Brain microvascular endothelial cell (primary cell): Measurements from ENCODE around the gene DGKQ.

Experiments used
- DNase-seq: peaks from one replicate; pipeline ENCODE4 v3.0.0-alpha.2; 2020
- H3K27ac ChIP-seq: fragments of 250-450 bp; sonication (Bioruptor Pico); 2 replicates; pipeline ENCODE4 v1.5.1; 2020; ENCODE audit warnings: mild to moderate bottlenecking, moderate library complexity
- H3K27me3 ChIP-seq: fragments of 250-450 bp; sonication (Bioruptor Pico); replicated peaks from 2 replicates; pipeline ENCODE4 v1.5.1; 2020; ENCODE audit warnings: mild to moderate bottlenecking
- H3K36me3 ChIP-seq: fragments of 250-450 bp; sonication (Bioruptor Pico); replicated peaks from 2 replicates; pipeline ENCODE4 v1.5.1; 2020; ENCODE audit warnings: mild to moderate bottlenecking
- H3K4me3 ChIP-seq: 2 replicates; pipeline ENCODE4 v1.5.1; 2011; ENCODE audit warnings: low read depth, mild to moderate bottlenecking, control low read depth, low read length, moderate library complexity
- in situ Hi-C: cut with HindIII; loops from 2 replicates; pipeline ENCODE4 v1.10.0; 2017; ENCODE audit warnings: low sequenced_read_pairs, low pct_ligation_motif_present
- TF ChIP-seq, protein P1 (sequence below): IDR thresholded peaks from 2 replicates; pipeline ENCODE4 v1.5.1; 2011; ENCODE audit warnings: low read depth, mild to moderate bottlenecking, moderate library complexity, low read length, control low read depth, inconsistent platforms; ENCODE audit errors: missing control alignments

DGKQ gene

DNA sequence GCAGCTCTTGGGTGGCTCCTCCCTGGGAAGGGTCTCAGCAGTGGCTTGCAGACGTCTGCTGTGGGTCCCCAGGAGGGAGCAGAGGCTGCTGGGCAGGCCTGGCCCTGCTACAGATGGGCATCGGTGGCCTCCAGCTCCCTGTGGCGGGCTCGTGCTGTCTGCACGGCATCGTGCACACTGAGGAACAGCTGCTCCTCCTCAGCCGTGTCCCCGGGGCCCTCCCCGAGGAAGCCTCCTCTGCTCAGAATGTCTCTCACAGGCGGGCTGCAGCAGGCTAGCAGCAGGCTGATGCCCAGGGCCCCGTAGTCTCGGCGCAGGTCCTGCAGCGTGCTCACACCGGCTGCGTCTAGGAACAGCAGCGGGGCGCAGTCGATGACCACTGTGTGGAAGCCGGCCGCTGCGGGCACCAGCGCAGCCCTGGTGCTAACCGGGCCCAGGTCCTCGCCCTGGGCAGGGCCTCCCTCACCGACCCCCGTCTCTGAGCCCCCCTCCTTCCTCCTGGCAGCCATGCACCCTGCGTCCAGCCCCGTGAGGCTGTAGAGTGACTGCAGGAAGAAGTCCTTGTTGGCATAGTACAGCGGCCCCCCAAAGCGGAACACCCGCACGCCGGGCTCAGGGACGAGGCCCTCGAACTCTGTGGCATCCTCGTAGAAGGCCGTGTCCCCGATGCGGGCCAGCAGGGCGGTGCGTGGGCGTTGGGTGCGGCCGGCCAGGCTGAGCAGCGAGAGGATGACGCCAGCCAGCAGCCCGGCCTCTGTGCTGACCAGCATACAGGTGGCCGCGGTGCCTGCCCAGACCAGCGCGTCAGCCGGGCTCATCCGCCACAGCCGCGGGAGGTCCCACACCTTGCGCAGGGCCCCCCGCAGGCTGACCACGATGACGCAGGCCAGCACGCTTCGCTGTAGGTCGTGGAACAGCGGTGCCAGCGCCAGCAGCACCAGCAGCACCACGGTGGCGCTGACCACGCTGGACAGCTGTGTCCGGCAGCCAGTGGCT lies 15.7 kb upstream of the DGKQ start:
- no peak for DNase-seq
- no peak overlapping the region for H3K4me3 ChIP-seq
- no peak overlapping the region for H3K27ac ChIP-seq
- in situ Hi-C loops = no loop called here
- TF ChIP-seq, protein P1, sequence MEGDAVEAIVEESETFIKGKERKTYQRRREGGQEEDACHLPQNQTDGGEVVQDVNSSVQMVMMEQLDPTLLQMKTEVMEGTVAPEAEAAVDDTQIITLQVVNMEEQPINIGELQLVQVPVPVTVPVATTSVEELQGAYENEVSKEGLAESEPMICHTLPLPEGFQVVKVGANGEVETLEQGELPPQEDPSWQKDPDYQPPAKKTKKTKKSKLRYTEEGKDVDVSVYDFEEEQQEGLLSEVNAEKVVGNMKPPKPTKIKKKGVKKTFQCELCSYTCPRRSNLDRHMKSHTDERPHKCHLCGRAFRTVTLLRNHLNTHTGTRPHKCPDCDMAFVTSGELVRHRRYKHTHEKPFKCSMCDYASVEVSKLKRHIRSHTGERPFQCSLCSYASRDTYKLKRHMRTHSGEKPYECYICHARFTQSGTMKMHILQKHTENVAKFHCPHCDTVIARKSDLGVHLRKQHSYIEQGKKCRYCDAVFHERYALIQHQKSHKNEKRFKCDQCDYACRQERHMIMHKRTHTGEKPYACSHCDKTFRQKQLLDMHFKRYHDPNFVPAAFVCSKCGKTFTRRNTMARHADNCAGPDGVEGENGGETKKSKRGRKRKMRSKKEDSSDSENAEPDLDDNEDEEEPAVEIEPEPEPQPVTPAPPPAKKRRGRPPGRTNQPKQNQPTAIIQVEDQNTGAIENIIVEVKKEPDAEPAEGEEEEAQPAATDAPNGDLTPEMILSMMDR = no peak
- H3K27me3 ChIP-seq = no peaks in the 10 kb centered on the region
- H3K36me3 ChIP-seq = peaks cover 4% of the 10 kb centered on the region

DNA sequence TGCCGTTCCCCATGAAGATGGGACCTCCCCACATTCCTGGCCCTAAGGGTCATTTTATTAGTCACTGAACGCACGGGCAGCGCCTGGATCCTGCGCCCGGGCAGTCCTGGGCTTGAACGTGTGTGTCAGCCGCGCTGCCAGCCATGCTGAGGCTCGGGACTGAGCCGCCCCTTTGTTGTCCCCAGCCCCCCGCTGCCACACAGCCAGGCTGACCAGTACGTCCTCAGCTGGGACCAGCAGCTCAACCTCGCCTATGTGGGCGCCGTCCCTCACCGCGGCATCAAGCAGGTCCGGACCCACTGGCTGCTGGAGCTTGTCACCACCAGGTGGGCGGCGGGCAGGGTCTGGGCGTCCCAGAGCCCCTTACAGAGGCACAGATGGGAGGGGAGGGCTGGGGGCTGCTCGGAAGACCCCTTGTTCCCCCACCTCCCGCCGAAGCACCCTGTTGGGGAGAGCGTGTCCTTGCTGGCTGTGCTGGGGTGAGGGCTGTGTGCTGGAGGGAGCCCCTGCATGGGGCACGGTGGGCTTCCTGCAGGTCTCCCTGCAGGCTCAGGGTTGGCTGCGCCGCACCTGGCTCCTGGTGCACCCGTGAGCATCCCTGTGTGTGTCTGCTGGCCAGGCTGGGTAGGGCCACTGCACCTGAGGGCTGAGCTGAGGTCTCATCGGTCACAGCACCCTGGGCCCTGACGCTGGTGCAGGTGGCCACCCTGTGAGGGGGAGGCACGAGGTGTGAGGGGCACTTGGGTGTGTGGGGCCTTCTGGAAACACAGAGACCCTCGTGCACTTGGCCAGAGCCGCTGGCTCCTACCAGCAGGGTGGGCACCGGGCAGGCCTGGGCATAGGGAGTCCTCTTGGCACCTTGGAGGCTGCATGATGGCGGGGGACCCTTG lies 14.5 kb upstream of the DGKQ start:
- TF ChIP-seq, protein P1 = no peak
- Histone ChIP-seq H3K27me3 (no peaks in the 10 kb centered on the region), H3K27ac (no peak overlapping the region), H3K36me3 (peaks cover 4% of the 10 kb centered on the region), H3K4me3 (peak overlapping the region; percentile 67)
- DNase-seq = no peak
- in situ Hi-C loops = no loop called here

DNA sequence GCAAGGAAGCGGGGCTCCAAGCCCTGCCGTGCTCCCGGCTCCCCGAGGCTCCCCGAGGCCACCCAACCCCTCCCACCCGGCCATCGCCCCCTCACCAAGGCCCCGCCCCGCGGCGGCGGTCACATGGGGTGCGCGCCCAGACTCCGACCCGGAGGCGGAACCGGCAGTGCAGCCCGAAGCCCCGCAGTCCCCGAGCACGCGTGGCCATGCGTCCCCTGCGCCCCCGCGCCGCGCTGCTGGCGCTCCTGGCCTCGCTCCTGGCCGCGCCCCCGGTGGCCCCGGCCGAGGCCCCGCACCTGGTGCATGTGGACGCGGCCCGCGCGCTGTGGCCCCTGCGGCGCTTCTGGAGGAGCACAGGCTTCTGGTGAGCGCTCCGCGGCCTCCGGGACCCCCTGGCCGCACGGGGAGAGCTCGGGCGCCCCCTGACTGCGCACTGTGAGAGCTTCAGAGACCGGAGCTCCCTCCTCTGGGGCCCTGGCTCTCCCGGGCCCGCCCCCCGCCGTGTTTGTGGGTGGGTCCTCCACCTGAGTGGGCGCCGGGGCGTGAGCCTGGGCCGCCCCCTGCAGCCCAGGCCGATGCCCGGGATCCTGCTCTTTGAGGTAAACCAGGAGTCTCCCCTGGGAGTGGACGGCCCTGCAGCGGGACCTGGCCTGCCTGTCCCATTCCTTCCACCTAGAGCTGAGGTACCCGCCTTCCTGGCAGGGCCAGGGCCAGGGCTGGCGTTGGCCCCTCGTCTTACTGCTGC lies 13.7 kb upstream of the DGKQ start, which contains the start of gene IDUA:
Gene IDUA (plus strand): TSS at position 166 of the 745 bp plus-strand sequence. CDS start 41 bp downstream, at position 207.
- Histone ChIP-seq H3K36me3 (peaks cover 4% of the 10 kb centered on the region), H3K27ac (no peak within 1 kb of the TSS), H3K4me3 (peak within 1 kb of the TSS; percentile 67), H3K27me3 (no peaks in the 10 kb centered on the region)
- TF ChIP-seq, protein P1 = peak; percentile 64
- in situ Hi-C loops = no loop called here
- peak; percentile 31 for DNase-seq

DNA sequence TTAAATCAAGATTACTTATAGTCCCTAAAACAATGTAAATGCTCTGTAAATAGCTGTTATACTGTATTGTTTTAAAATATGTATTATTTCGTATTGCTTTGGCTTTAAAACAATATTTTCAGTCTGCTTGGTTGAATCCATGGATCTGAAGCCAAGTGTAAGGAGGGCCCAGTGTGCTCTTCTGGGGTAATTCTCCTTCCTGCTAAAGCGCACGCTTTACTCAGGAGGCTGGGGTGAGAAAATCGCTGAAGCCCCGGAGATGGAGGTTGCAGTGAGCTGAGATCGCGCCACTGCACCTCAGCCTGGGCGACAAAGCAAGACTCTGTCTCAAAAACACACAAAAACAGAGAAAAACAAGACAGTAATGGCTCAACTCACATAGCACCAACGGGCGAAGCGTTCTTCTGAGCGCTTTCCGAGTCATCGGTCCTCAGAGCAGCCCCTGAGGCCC lies 13.1 kb upstream of the DGKQ start:
- Histone ChIP-seq H3K27me3 (no peaks in the 10 kb centered on the region), H3K27ac (no peak overlapping the region), H3K4me3 (peak overlapping the region; percentile 67), H3K36me3 (peaks cover 4% of the 10 kb centered on the region)
- no peak for DNase-seq
- TF ChIP-seq, protein P1 = no peak
- in situ Hi-C loops = no loop called here

DNA sequence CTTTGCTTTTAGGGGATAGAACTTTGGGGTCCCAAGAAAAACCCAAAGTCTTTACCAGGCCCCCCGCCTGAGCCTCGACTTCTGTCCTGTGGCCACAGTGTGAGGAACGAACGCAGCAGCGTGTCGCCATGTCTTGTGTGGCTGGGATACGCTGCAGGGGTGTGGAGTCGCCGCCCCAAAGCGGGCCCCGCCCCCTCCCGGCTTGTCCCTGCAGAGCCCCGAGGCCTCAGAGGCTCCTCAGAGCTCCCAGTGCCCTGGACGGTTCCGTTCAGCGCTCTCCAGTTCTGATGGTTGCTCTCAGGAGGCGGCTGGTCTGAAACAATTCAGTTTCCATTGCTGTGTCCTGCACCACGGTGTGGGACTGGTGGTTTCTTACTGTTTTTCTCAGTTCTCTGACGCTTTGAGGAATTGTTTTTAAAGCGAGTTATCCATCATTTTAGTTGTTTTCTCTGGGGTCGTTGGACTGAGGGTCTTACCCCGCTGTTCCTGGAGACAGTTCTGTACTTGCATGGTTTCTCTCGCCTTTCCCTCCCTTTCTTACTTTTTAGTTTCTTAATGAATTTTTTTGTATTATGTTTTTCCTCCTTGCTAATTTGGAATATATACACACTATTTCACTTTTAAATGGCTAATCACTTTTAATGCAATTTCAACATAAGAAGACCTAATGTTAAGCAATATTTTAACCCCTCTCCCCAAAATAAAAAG lies 11.9 kb upstream of the DGKQ start:
- TF ChIP-seq, protein P1 = no peak
- Histone ChIP-seq H3K4me3 (no peak overlapping the region), H3K27me3 (no peaks in the 10 kb centered on the region), H3K27ac (no peak overlapping the region), H3K36me3 (peaks cover 2% of the 10 kb centered on the region)
- DNase-seq = no peak
- in situ Hi-C loops = no loop called here
